Measurements from ENCODE around the gene SRMS. TPM values are rescaled to one million over a fixed set of nuclear protein-coding genes. Genes with fewer than 3 reads are reported as not detected.

Gene SRMS
- total and polyA plus RNA-seq, 2 donors (not counting 3 experiments of a cell fraction or from before 2014, with no cell fraction given) = not detected

DNA sequence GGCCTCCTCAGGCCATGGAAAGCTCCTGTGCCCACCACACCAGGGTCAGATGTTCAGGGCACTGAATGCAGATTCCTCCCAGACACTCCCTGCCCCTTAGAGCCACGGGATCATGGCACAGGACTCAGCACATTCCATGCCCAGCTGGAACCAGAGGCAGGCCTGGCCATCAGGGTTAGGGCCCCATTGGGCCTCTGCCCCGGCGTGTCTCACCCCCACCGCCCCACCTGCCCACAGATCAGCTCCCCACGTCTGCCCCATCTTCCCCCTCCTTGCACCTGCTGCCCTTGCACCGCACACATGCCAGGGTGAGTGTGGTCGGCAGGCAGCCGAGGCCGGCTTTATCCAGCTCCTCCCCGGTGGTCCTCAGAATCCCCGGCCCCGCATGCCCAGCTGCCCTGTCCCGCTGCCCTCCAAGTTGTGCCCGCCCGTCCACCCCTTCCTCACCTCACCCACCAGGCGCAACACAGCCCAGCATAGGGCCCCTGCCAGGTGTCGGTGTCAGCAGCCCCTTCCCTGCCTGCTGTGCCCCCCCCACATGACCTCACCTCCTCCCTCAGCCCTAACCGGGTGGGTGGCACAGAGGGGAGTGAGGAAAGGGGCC, 2.2 kb upstream of the SRMS start:
- H3K9ac ChIP-seq (replicated peaks; ENCODE audit: extremely low read depth, insufficient read depth, low read length) = no peak overlapping the region
- no peaks in the 10 kb centered on the region for H3K36me3 ChIP-seq (ENCODE audit: control insufficient read depth in 2 of 2, extremely low read depth in 1 of 2, insufficient read depth in 2 of 2, low read length in 2 of 2)
- intact Hi-C loops (cut with micrococcal nuclease) (no loop called here), dilution Hi-C loops (cut with MboI; ENCODE audit: extremely low pct_ligation_motif_present, low sequenced_read_pairs) (no loop called here)
- no peak overlapping the region for H2AFZ ChIP-seq (ENCODE audit: low read depth, low read length)
- CTCF ChIA-PET = interaction anchor here (0.9 to 1.5 kb wide), 2 partner anchors 10 to 12 kb away, joined by 3 to 4 read pairs; no protein-coding TSS in a partner anchor
- no peaks in the 10 kb centered on the region for H3K9me3 ChIP-seq (replicated peaks; ENCODE audit: control insufficient read depth, insufficient read depth, low read length)
- no TSS peak for BruUV-seq (replicated peaks)
- H3K27ac ChIP-seq (ENCODE audit: insufficient read depth, low read depth, low read length) = no peak overlapping the region
- no peaks in the 10 kb centered on the region for H3K4me1 ChIP-seq (ENCODE audit: control insufficient read depth, extremely low read depth, insufficient read depth, low read length)
- no peaks in the 10 kb centered on the region for H3K79me2 ChIP-seq (ENCODE audit: control insufficient read depth, insufficient read depth, low read length)
- no peak overlapping the region for H3K4me2 ChIP-seq (ENCODE audit: insufficient read depth, low read length)
- no peak for DNase-seq (ENCODE audit: low read depth, low spot score)
- no peak for TF ChIP-seq MYC (IDR thresholded peaks at IDR 0.05; ENCODE audit: low read depth, low read length)
- TF ChIP-seq, protein P1, sequence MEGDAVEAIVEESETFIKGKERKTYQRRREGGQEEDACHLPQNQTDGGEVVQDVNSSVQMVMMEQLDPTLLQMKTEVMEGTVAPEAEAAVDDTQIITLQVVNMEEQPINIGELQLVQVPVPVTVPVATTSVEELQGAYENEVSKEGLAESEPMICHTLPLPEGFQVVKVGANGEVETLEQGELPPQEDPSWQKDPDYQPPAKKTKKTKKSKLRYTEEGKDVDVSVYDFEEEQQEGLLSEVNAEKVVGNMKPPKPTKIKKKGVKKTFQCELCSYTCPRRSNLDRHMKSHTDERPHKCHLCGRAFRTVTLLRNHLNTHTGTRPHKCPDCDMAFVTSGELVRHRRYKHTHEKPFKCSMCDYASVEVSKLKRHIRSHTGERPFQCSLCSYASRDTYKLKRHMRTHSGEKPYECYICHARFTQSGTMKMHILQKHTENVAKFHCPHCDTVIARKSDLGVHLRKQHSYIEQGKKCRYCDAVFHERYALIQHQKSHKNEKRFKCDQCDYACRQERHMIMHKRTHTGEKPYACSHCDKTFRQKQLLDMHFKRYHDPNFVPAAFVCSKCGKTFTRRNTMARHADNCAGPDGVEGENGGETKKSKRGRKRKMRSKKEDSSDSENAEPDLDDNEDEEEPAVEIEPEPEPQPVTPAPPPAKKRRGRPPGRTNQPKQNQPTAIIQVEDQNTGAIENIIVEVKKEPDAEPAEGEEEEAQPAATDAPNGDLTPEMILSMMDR (IDR thresholded peaks at IDR 0.05; ENCODE audit: extremely low read depth in 1 of 2, insufficient read depth in 1 of 2, low read depth in 1 of 2, low read length in 2 of 2) = no peak
- TF ChIP-seq, protein P2, sequence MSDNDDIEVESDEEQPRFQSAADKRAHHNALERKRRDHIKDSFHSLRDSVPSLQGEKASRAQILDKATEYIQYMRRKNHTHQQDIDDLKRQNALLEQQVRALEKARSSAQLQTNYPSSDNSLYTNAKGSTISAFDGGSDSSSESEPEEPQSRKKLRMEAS (IDR thresholded peaks at IDR 0.05; ENCODE audit: insufficient read depth, insufficient read length) = no peak
- TF ChIP-seq POLR2AphosphoS5 (IDR thresholded peaks at IDR 0.05; ENCODE audit: insufficient read depth, low read depth, low read length) = no peak
- no peak for TF ChIP-seq GATA2 (IDR thresholded peaks at IDR 0.05; ENCODE audit: insufficient read depth, insufficient read length, low read depth, low read length)
- TF ChIP-seq POLR2A (IDR thresholded peaks at IDR 0.05; ENCODE audit: low read depth, low read length) = no peak
- TF ChIP-seq FOS (IDR thresholded peaks at IDR 0.05; ENCODE audit: borderline replicate concordance, insufficient read depth, low read length) = no peak
- TF ChIP-seq EZH2 (IDR thresholded peaks at IDR 0.05; ENCODE audit: borderline replicate concordance, low read depth, low read length, severe bottlenecking) = no peak
- no peak for TF ChIP-seq JUN (IDR thresholded peaks at IDR 0.05; ENCODE audit: borderline replicate concordance, insufficient read depth, insufficient read length, low read depth)
- no peaks in the 10 kb centered on the region for H3K27me3 ChIP-seq (ENCODE audit: control insufficient read depth in 2 of 2, insufficient read depth in 2 of 2, low read length in 2 of 2)
- FAIRE-seq = no peak
- no peaks in the 10 kb centered on the region for H3K9me1 ChIP-seq (replicated peaks; ENCODE audit: control insufficient read depth, extremely low read depth, insufficient read depth, low read length)
- H4K20me1 ChIP-seq (replicated peaks; ENCODE audit: control insufficient read depth, extremely low read depth, insufficient read depth, low read length) = no peaks in the 10 kb centered on the region
- no peak overlapping the region for H3K4me3 ChIP-seq (replicated peaks in 1 of 3; ENCODE audit: insufficient read depth in 1 of 3, low read depth in 1 of 3, low read length in 3 of 3)
- POLR2A ChIA-PET = no interaction called here

Measured in endothelial cell of umbilical vein (primary cell).